HFF-Myc (cell line): ENCODE results near the gene TAX1BP1.

ENCODE experiments used
- DNase-seq: peaks from one replicate; pipeline ENCODE4 v3.0.0-alpha.2; 2011; ENCODE audit warnings: low read depth; ENCODE audit errors: extremely low read depth
- H3K4me3 ChIP-seq: replicated peaks from 2 replicates; pipeline ENCODE4 v1.5.1; 2011; ENCODE audit warnings: low read depth, mild to moderate bottlenecking, control low read depth, low read length
- CTCF ChIP-seq: IDR thresholded peaks from 2 replicates; pipeline ENCODE4 v1.5.1; 2012; ENCODE audit warnings: mild to moderate bottlenecking, low read depth, low read length, control low read depth; ENCODE audit errors: missing control alignments

TAX1BP1 gene

GRCh38 chr7:27714831-27715444 lies 25.0 kb upstream of the TAX1BP1 start:
- DNase-seq: no peak
- TF ChIP-seq CTCF: no peak
- H3K4me3 ChIP-seq: no peak overlapping the region

GRCh38 chr7:27723085-27723484 lies 16.9 kb upstream of the TAX1BP1 start:
- TF ChIP-seq CTCF: peak; percentile 23
- H3K4me3 ChIP-seq: no peak overlapping the region
- DNase-seq: no peak

- no peak overlapping the region for H3K4me3 ChIP-seq
- TF ChIP-seq CTCF: no peak
- no peak for DNase-seq
These were observed 12.9 kb upstream of the TAX1BP1 start for GRCh38 chr7:27727058-27727457.

GRCh38 chr7:27730112-27730511 lies 9.8 kb upstream of the TAX1BP1 start:
- no peak for DNase-seq
- no peak overlapping the region for H3K4me3 ChIP-seq
- no peak for TF ChIP-seq CTCF

GRCh38 chr7:27734583-27734982 lies 5.4 kb upstream of the TAX1BP1 start:
- no peak overlapping the region for H3K4me3 ChIP-seq
- no peak for TF ChIP-seq CTCF
- no peak for DNase-seq

- TF ChIP-seq CTCF: no peak
These were observed 4.8 kb upstream of the TAX1BP1 start for GRCh38 chr7:27735165-27735564.

GRCh38 chr7:27735831-27736230 lies 4.1 kb upstream of the TAX1BP1 start:
- no peak for TF ChIP-seq CTCF
- H3K4me3 ChIP-seq: no peak overlapping the region
- no peak for DNase-seq

More at GRCh38 chr7:27735165-27735564, 4.8 kb upstream of the TAX1BP1 start:
- H3K4me3 ChIP-seq: no peak overlapping the region
- DNase-seq: no peak
